HG02938 (cell line): ENCODE measurements around the gene ANGPTL4.
"Not testable (repeated sequence)": the region's sequence is repeated elsewhere in the genome, so short reads cannot be mapped to it uniquely, and the experiment has no call there.

Experiments used
- ATAC-seq: cut with Tn5 transposase; IDR thresholded peaks from one replicate; pipeline ENCODE4 v1.9.1; 2021; ENCODE audit warnings: mild to moderate bottlenecking, moderate library complexity; ENCODE audit not compliant: unreplicated experiment

ANGPTL4 gene

DNA sequence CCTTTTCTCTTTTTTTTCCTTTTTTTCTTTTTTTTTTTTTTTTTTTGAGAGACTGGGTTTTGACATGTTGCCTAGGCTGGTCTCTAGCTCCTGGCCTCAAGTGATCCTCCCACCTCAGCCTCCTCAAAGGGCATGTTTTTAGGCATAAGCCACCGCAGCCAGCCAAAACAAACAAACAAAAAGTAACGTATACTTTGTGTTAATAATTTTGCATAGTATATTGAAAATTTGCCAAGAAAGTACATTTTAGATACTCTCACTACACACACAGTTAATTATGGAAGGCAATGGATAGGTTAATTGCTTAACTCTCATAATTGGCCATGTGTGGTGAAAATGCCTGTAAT is 24.6 kb downstream of the ANGPTL4 start:
- ATAC-seq: no peak

DNA sequence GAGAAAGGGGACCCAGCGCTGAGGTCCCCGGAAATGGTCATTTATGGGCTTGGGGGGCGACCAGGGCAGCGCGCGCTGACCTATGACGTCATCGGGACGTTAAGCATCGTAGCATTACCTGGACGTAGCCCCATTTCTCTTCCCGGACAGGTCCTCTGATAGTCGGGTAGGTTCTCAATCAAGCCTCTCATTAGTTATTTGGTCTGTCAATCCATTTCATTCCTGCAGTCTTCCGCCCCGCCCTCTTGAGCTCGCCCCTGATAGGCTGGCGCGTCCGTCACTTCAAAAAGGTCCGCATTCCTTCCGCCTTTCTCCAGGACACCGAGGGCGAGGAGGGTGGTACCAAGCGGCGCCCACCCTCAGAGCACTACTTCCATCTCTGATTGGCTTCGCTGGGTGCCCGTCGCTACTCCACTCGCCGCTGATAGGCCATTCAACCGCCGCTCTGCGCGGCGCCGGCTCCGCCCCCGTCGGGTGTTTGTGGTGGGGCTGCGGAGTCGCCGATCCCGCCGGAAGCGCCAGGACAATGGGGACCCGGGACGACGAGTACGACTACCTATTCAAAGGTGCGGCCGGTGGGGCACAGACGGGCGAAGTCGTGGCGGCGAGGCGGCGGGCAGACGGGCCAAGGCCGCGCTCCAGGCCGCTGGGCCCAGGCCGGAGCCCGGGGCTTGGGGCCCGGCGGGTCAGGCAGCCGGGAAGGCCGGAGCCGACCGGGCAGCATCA is 26.1 kb downstream of the ANGPTL4 start, which contains the start of gene RAB11B:
Gene RAB11B (plus strand): TSS at position 470 of the 726 bp plus-strand sequence. CDS start 57 bp downstream, at position 527.
- peak; percentile 93 for ATAC-seq

- peak; percentile 28 for ATAC-seq
Measured at GRCh38 chr19:8390617-8390981, 26.6 kb downstream of the ANGPTL4 start.

GRCh38 chr19:8391198-8392016 is 27.5 kb downstream of the ANGPTL4 start:
- no peak for ATAC-seq

GRCh38 chr19:8392017-8392591 is 28.1 kb downstream of the ANGPTL4 start:
- ATAC-seq: no peak

DNA sequence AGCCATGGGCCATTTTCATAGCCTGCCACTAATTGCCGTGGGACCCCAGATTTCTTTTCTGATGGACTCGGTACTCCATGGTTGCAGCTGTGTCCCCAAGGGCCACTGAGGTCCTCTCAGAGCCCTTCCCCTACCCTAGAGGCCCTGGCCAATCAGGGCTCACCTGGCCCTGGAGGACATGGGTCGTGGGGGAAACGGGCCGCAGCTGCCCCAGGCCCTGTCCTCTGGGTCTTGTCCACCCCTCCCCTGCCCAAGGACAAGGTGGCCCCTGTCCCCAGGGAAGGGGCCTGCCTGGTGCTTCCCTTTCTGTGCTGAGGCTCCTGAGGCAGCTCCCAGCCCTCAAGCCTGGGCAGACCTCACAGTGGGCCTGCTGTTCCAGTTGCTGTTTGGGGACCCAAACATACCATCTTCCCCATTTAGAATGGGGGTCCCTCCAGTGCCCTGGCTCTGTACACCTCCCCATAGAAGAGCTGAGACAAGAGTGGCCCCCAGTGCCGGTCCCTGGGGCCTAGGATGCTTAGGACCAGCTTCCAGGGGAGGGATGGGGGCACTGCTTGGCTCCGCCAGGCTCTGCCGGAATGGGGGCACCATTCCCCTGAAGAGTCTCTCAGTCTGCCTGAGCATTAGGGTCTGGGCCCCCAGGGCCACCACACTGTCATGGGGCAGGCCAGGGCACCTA is 29.4 kb downstream of the ANGPTL4 start:
- no peak for ATAC-seq

GRCh38 chr19:8393871-8394250 is 29.9 kb downstream of the ANGPTL4 start:
- no peak for ATAC-seq

DNA sequence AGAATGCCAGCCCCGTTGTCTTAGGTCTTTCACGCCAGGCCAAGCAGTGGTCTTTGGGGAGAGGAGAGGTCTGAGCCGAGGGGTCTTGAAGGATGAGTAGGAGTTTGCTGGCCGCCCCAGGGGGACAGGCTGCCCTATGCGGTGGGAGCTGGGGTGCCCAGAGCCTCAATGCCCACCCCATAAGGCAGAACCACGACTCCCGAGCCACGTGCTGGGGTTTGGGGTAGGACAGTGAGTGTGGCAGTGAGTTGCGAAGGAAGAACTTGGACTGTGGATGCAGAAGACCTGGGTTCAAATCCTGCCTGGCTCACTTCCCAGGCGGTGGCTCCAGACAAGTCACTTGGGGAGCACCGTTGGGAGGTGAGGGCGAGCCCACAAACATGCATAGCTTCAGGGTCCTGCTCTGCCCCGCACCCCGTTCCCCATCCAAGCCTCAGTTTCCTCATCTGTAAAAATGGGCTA is 31.7 kb downstream of the ANGPTL4 start:
- ATAC-seq: no peak

DNA sequence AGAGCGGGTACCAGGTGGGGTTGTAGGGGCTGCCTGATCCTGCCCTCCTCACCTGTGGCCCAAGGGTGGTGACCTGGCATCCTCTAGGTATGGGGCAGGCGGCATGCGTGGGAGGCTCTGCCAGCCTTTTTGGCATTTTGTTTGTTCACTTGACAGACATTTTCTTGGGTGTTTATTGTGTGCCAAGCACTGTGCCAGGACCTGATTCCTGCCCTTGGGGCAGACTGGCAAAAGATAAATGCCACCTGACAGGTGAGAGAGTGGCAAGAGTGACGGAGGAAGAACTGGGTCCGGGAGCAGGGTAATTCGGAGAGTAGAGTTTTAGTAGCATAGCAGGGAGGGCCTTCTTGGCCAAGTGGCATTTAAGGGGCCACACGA is 32.2 kb downstream of the ANGPTL4 start:
- no peak for ATAC-seq

- ATAC-seq: no peak
Measured at GRCh38 chr19:8396563-8397203, 32.7 kb downstream of the ANGPTL4 start.

DNA sequence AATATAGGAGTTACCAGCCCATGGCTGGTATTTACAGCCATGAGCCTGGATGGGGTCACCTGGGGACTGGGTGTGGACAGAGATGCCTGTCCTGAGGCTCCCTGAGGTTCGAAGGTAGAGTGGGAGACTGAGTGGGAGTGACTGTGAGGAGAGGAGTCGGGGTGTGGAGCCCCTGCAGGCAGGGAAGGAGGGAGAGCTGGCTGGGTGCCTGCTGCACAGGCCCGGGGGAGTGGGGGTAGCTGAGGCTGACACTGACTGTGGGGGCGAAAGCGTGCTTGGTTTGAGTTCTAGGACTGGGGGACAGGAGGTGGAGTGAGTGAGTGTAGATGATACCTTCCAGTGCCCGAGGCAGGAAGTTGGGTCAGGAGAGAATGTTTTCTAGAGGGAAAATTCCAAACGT is 33.3 kb downstream of the ANGPTL4 start:
- ATAC-seq: no peak

GRCh38 chr19:8397746-8398310 is 33.9 kb downstream of the ANGPTL4 start:
- ATAC-seq: no peak

DNA sequence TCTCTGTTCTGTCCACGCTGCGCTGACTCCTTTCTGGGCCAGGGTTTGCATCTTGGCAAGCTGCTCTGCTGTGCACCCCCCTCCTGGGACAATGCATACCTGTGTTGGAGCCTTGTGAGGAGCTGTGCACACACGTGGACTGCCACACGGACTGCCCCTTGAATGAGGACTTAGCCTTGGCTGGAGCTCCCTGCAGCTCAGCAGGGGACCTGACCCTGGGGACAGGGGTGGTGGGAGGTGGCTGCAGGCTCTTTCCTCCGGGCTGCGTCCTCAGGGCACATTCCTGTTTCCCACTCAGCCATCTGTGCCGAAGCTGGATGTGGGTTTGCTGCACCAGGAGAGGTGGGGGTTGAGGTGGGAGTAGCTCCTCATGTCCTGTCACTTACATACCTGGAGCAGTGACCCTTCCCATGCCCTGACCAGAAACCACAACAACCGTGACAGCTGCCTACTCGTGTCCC is 34.4 kb downstream of the ANGPTL4 start:
- ATAC-seq: no peak

DNA sequence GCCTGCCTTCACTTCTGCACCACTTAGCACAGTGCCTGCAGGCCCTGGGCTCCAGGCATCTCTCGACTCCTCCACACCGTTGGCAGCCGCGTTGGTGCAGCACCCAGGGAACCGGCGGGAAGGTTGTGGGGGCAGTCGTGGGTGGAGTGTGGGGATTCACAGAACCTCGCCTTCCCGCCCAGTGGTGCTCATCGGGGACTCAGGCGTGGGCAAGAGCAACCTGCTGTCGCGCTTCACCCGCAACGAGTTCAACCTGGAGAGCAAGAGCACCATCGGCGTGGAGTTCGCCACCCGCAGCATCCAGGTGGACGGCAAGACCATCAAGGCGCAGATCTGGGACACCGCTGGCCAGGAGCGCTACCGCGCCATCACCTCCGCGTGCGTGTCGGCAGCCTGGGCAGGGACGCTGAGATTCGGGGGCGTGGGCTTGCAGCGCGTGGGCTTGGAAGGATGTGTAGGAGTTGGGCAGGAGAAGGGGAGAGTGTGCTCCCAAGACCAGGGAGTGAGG is 35.8 kb downstream of the ANGPTL4 start:
- ATAC-seq: no peak

GRCh38 chr19:8401981-8402411 is 38.0 kb downstream of the ANGPTL4 start:
- ATAC-seq: no peak

DNA sequence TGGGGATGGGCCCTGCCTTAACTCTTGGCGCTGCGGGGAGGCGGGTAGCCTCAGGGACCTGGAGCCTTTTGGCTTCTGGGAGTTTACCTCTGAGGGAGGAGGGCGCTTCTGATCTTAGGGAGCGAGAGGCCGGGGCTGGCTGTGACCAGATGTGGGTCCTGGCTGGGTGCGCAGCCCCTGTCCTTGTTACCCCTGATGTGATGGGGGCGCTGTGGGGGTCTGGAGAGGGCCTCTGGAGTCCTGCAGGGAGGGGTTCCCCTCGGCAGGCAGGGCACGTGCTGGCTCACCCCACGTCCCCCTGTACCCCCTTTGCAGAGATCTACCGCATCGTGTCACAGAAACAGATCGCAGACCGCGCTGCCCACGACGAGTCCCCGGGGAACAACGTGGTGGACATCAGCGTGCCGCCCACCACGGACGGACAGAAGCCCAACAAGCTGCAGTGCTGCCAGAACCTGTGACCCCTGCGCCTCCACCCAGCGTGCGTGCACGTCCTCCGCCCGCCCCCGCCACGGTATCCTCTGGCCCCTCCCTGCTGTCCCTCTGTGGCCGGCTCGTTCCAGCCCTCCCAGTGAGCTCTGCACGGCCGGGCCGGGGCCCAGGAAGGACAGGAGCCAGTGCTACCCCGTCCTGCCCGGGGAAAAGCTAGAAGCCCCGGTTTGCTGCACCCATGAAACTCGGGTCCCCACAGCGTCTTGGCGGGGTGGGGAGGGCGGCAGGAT is 39.3 kb downstream of the ANGPTL4 start:
- ATAC-seq: no peak

GRCh38 chr19:8403820-8404109 is 39.8 kb downstream of the ANGPTL4 start:
- no peak for ATAC-seq

DNA sequence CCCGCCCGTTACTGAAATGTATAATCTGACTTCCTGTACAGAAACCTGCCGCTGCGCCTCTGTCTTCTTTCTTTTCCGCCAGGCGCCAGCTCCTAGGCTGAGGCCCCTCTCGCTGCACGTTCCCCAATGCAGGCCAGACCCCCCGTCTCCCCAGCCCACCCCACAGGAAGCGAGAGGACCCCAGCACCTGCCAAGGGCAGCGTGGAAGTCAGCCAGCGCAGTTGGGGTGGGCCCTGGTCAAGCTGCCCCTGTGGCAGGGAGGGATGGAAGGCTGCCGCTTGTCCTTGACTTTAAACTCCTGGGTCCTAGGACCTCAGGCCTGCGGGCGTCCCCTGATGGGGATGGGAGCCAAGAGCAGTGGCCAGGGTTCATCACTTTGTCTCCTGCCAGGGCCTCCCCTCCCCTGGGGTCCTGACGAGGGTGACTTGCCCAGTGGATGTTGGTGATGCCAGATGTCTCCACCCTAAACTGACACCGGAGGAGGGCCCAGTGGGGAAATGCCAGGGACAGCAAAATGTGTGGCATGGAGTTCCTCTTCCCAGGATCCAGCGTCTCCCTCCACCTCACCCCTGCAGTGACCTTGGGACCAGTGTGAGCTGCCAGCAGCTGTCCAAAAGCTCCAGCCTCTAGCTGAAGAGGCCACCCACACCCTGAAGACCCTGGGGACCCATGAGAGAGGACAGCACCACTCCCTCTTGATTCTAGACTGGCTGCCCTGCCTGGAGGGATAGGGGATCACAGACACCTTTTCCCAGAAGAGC is 40.6 kb downstream of the ANGPTL4 start:
- no peak for ATAC-seq

- not testable (repeated sequence) for ATAC-seq
Measured at GRCh38 chr19:8410718-8411117, 46.8 kb downstream of the ANGPTL4 start.
